H1 (cell line): ENCODE measurements around the gene ADAM19. TPM values are rescaled to one million over a fixed set of nuclear protein-coding genes. Genes with fewer than 3 reads are reported as not detected.

Source experiments
- CTCF ChIA-PET: fragments of 300-600 bp; sonication (Branson Sonifier 250); formaldehyde crosslinking; loops from one replicate; lab custom pipeline; 2021; ENCODE audit not compliant: partially characterized antibody; lab: Charles Lee
- POLR2A ChIA-PET: fragments of 300-600 bp; sonication (Branson Sonifier 250); formaldehyde crosslinking; loops from one replicate; lab custom pipeline; 2021; ENCODE audit warnings: inconsistent platforms; ENCODE audit not compliant: partially characterized antibody; lab: Charles Lee
- DNase-seq, 2 experiments: peaks; one replicate each; pipeline versions ENCODE4 v3.0.0 to v3.0.0-alpha.2; 2010 to 2022; ENCODE audit warnings: low spot score in 2 of 2, low read depth in 1 of 2, mixed read lengths in 1 of 2
- FAIRE-seq: peaks from 2 replicates; lab custom pipeline; 2011; peaks lifted over from hg19 to GRCh38; lab: Jason Lieb, UNC
- H2AFZ ChIP-seq: 2 replicates; pipeline ENCODE4 v1.8.1; 2012; ENCODE audit warnings: low read length, inconsistent platforms
- H2AK5ac ChIP-seq: 2 replicates; pipeline ENCODE4 v1.6.1; 2013; ENCODE audit warnings: low read depth, low read length
- H2BK120ac ChIP-seq: replicated peaks from 2 replicates; pipeline ENCODE3; 2013; ENCODE audit warnings: low read depth, low read length, inconsistent platforms
- H2BK12ac ChIP-seq: 2 replicates; pipeline ENCODE4 v1.6.1; 2013; ENCODE audit warnings: low read depth, low read length
- H2BK15ac ChIP-seq: 2 replicates; pipeline ENCODE4 v1.6.1; 2013; ENCODE audit warnings: low read length
- H2BK20ac ChIP-seq: 2 replicates; pipeline ENCODE4 v1.6.1; 2013; ENCODE audit warnings: low read length
- H2BK5ac ChIP-seq: 2 replicates; pipeline ENCODE4 v1.6.1; 2013; ENCODE audit warnings: low read depth, low read length
- H3K14ac ChIP-seq: 2 replicates; pipeline ENCODE4 v1.6.1; 2013; ENCODE audit warnings: inconsistent platforms; ENCODE audit not compliant: insufficient read length
- H3K18ac ChIP-seq: 2 replicates; pipeline ENCODE4 v1.6.1; 2013; ENCODE audit warnings: low read length; ENCODE audit errors: extremely low read depth
- H3K23ac ChIP-seq: 2 replicates; pipeline ENCODE4 v1.6.1; 2013; ENCODE audit warnings: inconsistent platforms; ENCODE audit not compliant: insufficient read length
- H3K23me2 ChIP-seq: 2 replicates; pipeline ENCODE4 v1.6.1; 2013; ENCODE audit warnings: low read depth, low read length
- H3K27ac ChIP-seq: 2 replicates; pipeline ENCODE4 v1.6.1; 2011; ENCODE audit warnings: low read depth, low read length, inconsistent platforms
- H3K27me3 ChIP-seq, 4 experiments: replicated peaks in 1 of 4; 1 replicate in 1 of 4; 2 replicates in 3 of 4; pipeline versions ENCODE4 v1.6.1 to v1.8.1; 2011 to 2013; ENCODE audit warnings: low read length in 3 of 4, mild to moderate bottlenecking in 3 of 4, inconsistent platforms in 2 of 4, mixed read lengths in 2 of 4, moderate library complexity in 1 of 4; ENCODE audit not compliant: control insufficient read depth in 3 of 4, insufficient read depth in 3 of 4; ENCODE audit errors: extremely low read depth in 1 of 4
- H3K36me3 ChIP-seq, 4 experiments: 2 replicates each; pipeline versions ENCODE4 v1.6.1 to v1.8.1; 2011 to 2013; ENCODE audit warnings: mild to moderate bottlenecking in 4 of 4, low read length in 3 of 4, moderate library complexity in 2 of 4, control low read depth in 1 of 4, inconsistent platforms in 1 of 4; ENCODE audit not compliant: insufficient read depth in 4 of 4, control insufficient read depth in 2 of 4
- H3K4ac ChIP-seq: replicated peaks from 2 replicates; pipeline ENCODE3; 2013; ENCODE audit warnings: low read length, low read depth, mixed read lengths, inconsistent platforms; ENCODE audit not compliant: insufficient read length
- H3K4me1 ChIP-seq, 4 experiments: replicated peaks in 1 of 4; 1 replicate in 1 of 4; 2 replicates in 3 of 4; pipeline versions ENCODE4 v1.6.1 to v1.8.1; 2011 to 2013; ENCODE audit warnings: low read length in 3 of 4, inconsistent platforms in 2 of 4, mixed read lengths in 1 of 4; ENCODE audit not compliant: insufficient read depth in 4 of 4, control insufficient read depth in 3 of 4
- H3K4me2 ChIP-seq, 2 experiments: 2 replicates each; pipeline versions ENCODE4 v1.6.1 to v1.8.1; 2011 to 2013; ENCODE audit warnings: low read depth in 2 of 2, low read length in 2 of 2, control low read depth in 1 of 2, inconsistent platforms in 1 of 2, mild to moderate bottlenecking in 1 of 2; ENCODE audit not compliant: insufficient read depth in 1 of 2
- H3K4me3 ChIP-seq, 4 experiments: fragments of 200-600, 300-600 bp in 1 of 4; sonication (generic), shearing (Covaris generic), sonication (Bioruptor Twin) in 1 of 4; 2 replicates each; pipeline versions ENCODE4 v1.5.1 to v1.8.1; 2011 to 2016; ENCODE audit warnings: low read length in 4 of 4, low read depth in 3 of 4, control low read depth in 2 of 4, inconsistent platforms in 2 of 4, mild to moderate bottlenecking in 2 of 4, mixed read lengths in 1 of 4, moderate library complexity in 1 of 4; ENCODE audit not compliant: insufficient read depth in 2 of 4; ENCODE audit errors: extremely low read depth in 1 of 4
- H3K56ac ChIP-seq: replicated peaks from 2 replicates; pipeline ENCODE3; 2013; ENCODE audit warnings: low read depth, mild to moderate bottlenecking, mixed read lengths, low read length, inconsistent platforms; ENCODE audit not compliant: insufficient read length
- H3K79me1 ChIP-seq: 2 replicates; pipeline ENCODE4 v1.6.1; 2013; ENCODE audit warnings: low read depth, low read length, control low read depth
- H3K79me2 ChIP-seq, 2 experiments: 2 replicates each; pipeline versions ENCODE4 v1.6.1 to v1.8.1; 2012 to 2013; ENCODE audit warnings: low read length in 2 of 2, mild to moderate bottlenecking in 2 of 2, inconsistent platforms in 1 of 2; ENCODE audit not compliant: insufficient read depth in 2 of 2, control insufficient read depth in 1 of 2
- H3K9ac ChIP-seq, 4 experiments: replicated peaks in 1 of 4; 1 replicate in 1 of 4; 2 replicates in 3 of 4; pipeline versions ENCODE4 v1.6.1 to v1.8.1; 2011 to 2013; ENCODE audit warnings: low read depth in 3 of 4, low read length in 3 of 4, control low read depth in 2 of 4, mild to moderate bottlenecking in 2 of 4, moderate library complexity in 2 of 4, inconsistent platforms in 1 of 4; ENCODE audit errors: extremely low read depth in 1 of 4
- H3K9me3 ChIP-seq, 2 experiments: 2 replicates each; pipeline versions ENCODE4 v1.6.1 to v1.8.1; 2012 to 2013; ENCODE audit warnings: mild to moderate bottlenecking in 2 of 2, moderate library complexity in 2 of 2, control low read depth in 1 of 2, inconsistent platforms in 1 of 2, low read depth in 1 of 2, low read length in 1 of 2, mixed read lengths in 1 of 2; ENCODE audit not compliant: insufficient read depth in 2 of 2
- H4K20me1 ChIP-seq, 2 experiments: replicated peaks in 1 of 2; 2 replicates each; pipeline versions ENCODE3 to v1.8.1; 2011 to 2013; ENCODE audit warnings: inconsistent platforms in 2 of 2, low read length in 2 of 2, mild to moderate bottlenecking in 1 of 2; ENCODE audit not compliant: insufficient read depth in 2 of 2, control insufficient read depth in 1 of 2
- H4K5ac ChIP-seq: 2 replicates; pipeline ENCODE4 v1.6.1; 2013; ENCODE audit warnings: low read length, low read depth, mixed read lengths, inconsistent platforms; ENCODE audit not compliant: insufficient read length
- H4K8ac ChIP-seq: 2 replicates; pipeline ENCODE4 v1.8.0; 2013; ENCODE audit warnings: mild to moderate bottlenecking, moderate library complexity, low read length, inconsistent platforms; ENCODE audit not compliant: insufficient read depth; ENCODE audit errors: extremely low read depth
- H4K91ac ChIP-seq: replicated peaks from 2 replicates; pipeline ENCODE3; 2013; ENCODE audit warnings: low read length, mixed read lengths, inconsistent platforms; ENCODE audit not compliant: insufficient read length
- BCL11A ChIP-seq, 2 experiments: IDR thresholded peaks; one replicate each; pipeline ENCODE4 v1.6.1; 2011; ENCODE audit warnings: low read depth in 2 of 2, low read length in 2 of 2, mild to moderate bottlenecking in 2 of 2
- CREB1 ChIP-seq: IDR thresholded peaks from 2 replicates; pipeline ENCODE4 v1.6.1; 2012; ENCODE audit warnings: inconsistent platforms
- CTBP2 ChIP-seq: IDR thresholded peaks from 2 replicates; pipeline ENCODE4 v1.7.0; 2011; ENCODE audit warnings: borderline replicate concordance, mild to moderate bottlenecking, moderate library complexity, mixed read lengths, low read length; ENCODE audit not compliant: insufficient read depth, insufficient read length
- EGR1 ChIP-seq: IDR thresholded peaks from 2 replicates; pipeline ENCODE4 v1.6.1; 2011; ENCODE audit warnings: low read depth, low read length, borderline replicate concordance
- GABPA ChIP-seq: IDR thresholded peaks from 2 replicates; pipeline ENCODE4 v1.6.1; 2011; ENCODE audit warnings: mild to moderate bottlenecking, low read length, moderate library complexity, borderline replicate concordance; ENCODE audit not compliant: insufficient read depth
- POU5F1 ChIP-seq: IDR thresholded peaks from 2 replicates; pipeline ENCODE4 v1.6.1; 2011; ENCODE audit warnings: low read depth, mild to moderate bottlenecking, low read length, moderate library complexity
- RBBP5 ChIP-seq: IDR thresholded peaks from 2 replicates; pipeline ENCODE4 v1.7.1; 2012; ENCODE audit warnings: low read depth, mild to moderate bottlenecking, inconsistent platforms, low read length, moderate library complexity, borderline replicate concordance
- RFX5 ChIP-seq: IDR thresholded peaks from 2 replicates; pipeline ENCODE4 v1.6.1; 2011; ENCODE audit warnings: low read depth, low read length, improper control_type of control experiment, borderline replicate concordance
- SP4 ChIP-seq: IDR thresholded peaks from 2 replicates; pipeline ENCODE4 v1.6.1; 2012; ENCODE audit warnings: low read length, inconsistent platforms
- USF2 ChIP-seq: IDR thresholded peaks from 2 replicates; pipeline ENCODE4 v1.6.1; 2011; ENCODE audit warnings: low read length, improper control_type of control experiment
- WGBS, 2 experiments: shearing (Covaris generic) in 1 of 2; methylation state at CpG; one replicate each; pipeline versions ENCODE4 v1.1.6 to v1.1.7; 2013 to 2015; ENCODE audit warnings: low lambda C conversion rate in 2 of 2, mixed read lengths in 2 of 2, inconsistent platforms in 1 of 2, low coverage in 1 of 2, missing lambda C conversion rate in 1 of 2; ENCODE audit not compliant: insufficient replicate concordance in 2 of 2, insufficient coverage in 1 of 2, insufficient read length in 1 of 2; ENCODE audit errors: extremely low coverage in 1 of 2, missing lambda C conversion rate in 1 of 2; 5-methylcytosine and 5-hydroxymethylcytosine counted together
- polyA plus RNA-seq, 7 experiments: library from polyadenylated mRNA; depleted of rRNA in 3 of 7; stranded (reverse) in 5 of 7; unstranded in 2 of 7; fragments of >200 nt in 5 of 7; fragments of 200-250 nt in 2 of 7; gene quantifications; 1 replicate in 5 of 7; 2 replicates in 1 of 7; 4 replicates in 1 of 7; pipeline versions ENCODE4 v1.2.1 to v1.2.3, GENCODE V29; 2011 to 2013; ENCODE audit warnings: missing spikeins in 2 of 7, mixed read lengths in 2 of 7
- total RNA-seq: library from RNA; stranded (reverse); fragmentation: NEBNext Ultra II Directional; extraction: Animal tissue kit (Norgen Biotek cat#: 25700); gene quantifications from 2 replicates; pipeline ENCODE4 v1.2.1, GENCODE V29; 2021

Gene ADAM19
- total and polyA plus RNA-seq, 2 of the 8 experiments (the other 6 are each of a cell fraction or from before 2014, with no cell fraction given) = 6.5 to 22.7 TPM

- no peak overlapping the region for H2BK12ac ChIP-seq
- no peak overlapping the region for H2BK120ac ChIP-seq
- WGBS, 2 experiments = 85% methylated on average over 4 of the region's 4 CpGs; no CpG with 5 or more reads in 1 of the 2 experiments
- H4K20me1 ChIP-seq = no peaks in the 10 kb centered on the region
- H3K18ac ChIP-seq = no peak overlapping the region
- no peak overlapping the region for H3K4ac ChIP-seq
- no peaks in the 10 kb centered on the region for H3K79me1 ChIP-seq
- no peak overlapping the region for H2AK5ac ChIP-seq
- no peak overlapping the region for H4K5ac ChIP-seq
- POLR2A ChIA-PET = interaction anchor here (0.5 to 1.5 kb wide), 3 partner anchors 8 to 1255 kb away, joined by 3 read pairs; no protein-coding TSS in a partner anchor
- H3K23ac ChIP-seq = no peak overlapping the region
- peak overlapping the region; percentile 76; the same call in 1 of the 2 replicates for H2BK15ac ChIP-seq
- CTCF ChIA-PET = interaction anchor here (0.8 to 10.0 kb wide), 9 partner anchors 10 to 282 kb away, joined by 3 to 112 read pairs (median 5); no protein-coding TSS in a partner anchor
- H3K14ac ChIP-seq = no peak overlapping the region
- no peak overlapping the region for H4K8ac ChIP-seq
- no peak overlapping the region for H3K56ac ChIP-seq
- DNase-seq = no peak
- H3K79me2 ChIP-seq = no peaks in the 10 kb centered on the region
- no peaks in the 10 kb centered on the region for H3K36me3 ChIP-seq
- H4K91ac ChIP-seq = no peak overlapping the region
- H3K9ac ChIP-seq = no peak overlapping the region
- H3K27ac ChIP-seq = no peak overlapping the region
- no peak for FAIRE-seq
- peaks cover 8% of the 10 kb centered on the region; the same call in 1 of the 2 replicates for H3K23me2 ChIP-seq
- peaks cover 9 to 30% (median 21%) of the 10 kb centered on the region in 4 experiments for H3K27me3 ChIP-seq
- H3K9me3 ChIP-seq = no peaks in the 10 kb centered on the region
- peaks cover 0 to 8% (median 4%) of the 10 kb centered on the region in 4 experiments for H3K4me1 ChIP-seq
- no peak overlapping the region for H2AFZ ChIP-seq
- peak overlapping the region in 1 of 2 experiments; percentile 53; a peak in 1 of 4 replicates for H3K4me2 ChIP-seq
- no peak overlapping the region for H2BK5ac ChIP-seq
- peak overlapping the region in 1 of 4 experiments; percentile 93; a peak in 1 of 8 replicates for H3K4me3 ChIP-seq
- H2BK20ac ChIP-seq = no peak overlapping the region
- TF ChIP-seq CREB1 = no peak
- TF ChIP-seq CTBP2 = no peak
- no peak for TF ChIP-seq USF2
- TF ChIP-seq GABPA = no peak
- TF ChIP-seq EGR1 = no peak
- no peak for TF ChIP-seq POU5F1
- no peak for TF ChIP-seq SP4
- TF ChIP-seq RBBP5 = no peak
- no peak for TF ChIP-seq RFX5
- TF ChIP-seq BCL11A (IDR thresholded peaks at IDR 0.05; ENCODE audit: low read depth in 2 of 2, low read length in 2 of 2) = no peak
Measured at GRCh38 chr5:157460921-157461792, 114.4 kb downstream of the ADAM19 start.
